GM23338 (cell line): ENCODE results near the gene GPC2. TPM values are rescaled to one million over a fixed set of nuclear protein-coding genes. Genes with fewer than 3 reads are reported as not detected.

Experiments
- ATAC-seq: fragments of 200-7000 bp; cut with Tn5 transposase; 3 replicates; pipeline ENCODE4 v1.9.1; 2020
- DNase-seq: peaks from one replicate; pipeline ENCODE4 v3.0.0-alpha.2; 2015; ENCODE audit warnings: low spot score
- H2AFZ ChIP-seq: fragments of 200-600 bp; sonication (generic); 2 replicates; pipeline ENCODE4 v1.8.0; 2016; ENCODE audit warnings: antibody characterized with exemption, mild to moderate bottlenecking, moderate library complexity
- H3F3A ChIP-seq: fragments of 200-600 bp; sonication (generic); replicated peaks from 2 replicates; pipeline ENCODE4 v1.8.0; 2017; ENCODE audit warnings: antibody characterized with exemption, mixed run types, low read depth
- H3K27ac ChIP-seq: fragments of 200-600 bp; sonication (generic); 2 replicates; pipeline ENCODE4 v1.6.1; 2016; ENCODE audit warnings: low read depth
- H3K27me3 ChIP-seq: fragments of 200-600 bp; sonication (generic); 2 replicates; pipeline ENCODE4 v1.8.0; 2016; ENCODE audit warnings: mild to moderate bottlenecking, mixed run types, moderate library complexity; ENCODE audit not compliant: insufficient read depth
- H3K36me3 ChIP-seq: fragments of 200-600 bp; sonication (generic); 2 replicates; pipeline ENCODE4 v1.8.0; 2016; ENCODE audit warnings: mild to moderate bottlenecking; ENCODE audit not compliant: insufficient read depth
- H3K4me1 ChIP-seq: fragments of 200-600 bp; sonication (generic); 2 replicates; pipeline ENCODE4 v1.8.0; 2016; ENCODE audit warnings: mild to moderate bottlenecking, moderate library complexity; ENCODE audit not compliant: insufficient read depth
- H3K4me2 ChIP-seq: fragments of 200-600 bp; sonication (generic); 2 replicates; pipeline ENCODE4 v1.7.1; 2017; ENCODE audit warnings: mixed run types
- H3K4me3 ChIP-seq: fragments of 200-600 bp; sonication (generic); 2 replicates; pipeline ENCODE4 v1.6.1; 2016; ENCODE audit warnings: mixed run types
- H3K79me2 ChIP-seq: fragments of 200-600 bp; sonication (generic); replicated peaks from 2 replicates; pipeline ENCODE4 v1.8.0; 2017; ENCODE audit warnings: mild to moderate bottlenecking; ENCODE audit not compliant: insufficient read depth
- H3K9me2 ChIP-seq: fragments of 200-600 bp; sonication (generic); 2 replicates; pipeline ENCODE4 v1.8.0; 2017; ENCODE audit not compliant: insufficient read depth
- H4K20me1 ChIP-seq: fragments of 200-600 bp; sonication (generic); replicated peaks from 2 replicates; pipeline ENCODE4 v1.8.0; 2017; ENCODE audit warnings: mild to moderate bottlenecking; ENCODE audit not compliant: insufficient read depth
- H3K27ac Mint-ChIP-seq: 2 replicates; pipeline ENCODE4 v1.8.0; 2020; ENCODE audit warnings: inconsistent platforms, mild to moderate bottlenecking, moderate library complexity, mixed read lengths
- H3K27me3 Mint-ChIP-seq: 3 replicates; pipeline ENCODE4 v1.8.0; 2022; ENCODE audit warnings: low read depth, mild to moderate bottlenecking, moderate library complexity, mixed read lengths, inconsistent platforms; ENCODE audit not compliant: insufficient read depth, poor library complexity
- H3K36me3 Mint-ChIP-seq: 3 replicates; pipeline ENCODE4 v1.8.0; 2021; ENCODE audit warnings: low read depth, mild to moderate bottlenecking, inconsistent platforms, moderate library complexity, mixed read lengths
- H3K4me1 Mint-ChIP-seq: 3 replicates; pipeline ENCODE4 v1.8.0; 2020; ENCODE audit warnings: mild to moderate bottlenecking, inconsistent platforms, mixed read lengths
- H3K4me3 Mint-ChIP-seq: 3 replicates; pipeline ENCODE4 v1.8.0; 2021; ENCODE audit warnings: moderate library complexity, mild to moderate bottlenecking, inconsistent platforms, mixed read lengths
- H3K9me3 Mint-ChIP-seq: 3 replicates; pipeline ENCODE4 v1.8.0; 2020; ENCODE audit warnings: moderate library complexity, mild to moderate bottlenecking, inconsistent platforms, mixed read lengths
- CREB1 ChIP-seq: fragments of 250-450 bp; sonication (Bioruptor Pico); IDR thresholded peaks from 2 replicates; pipeline ENCODE4 v1.5.0; 2020; ENCODE audit warnings: low read depth, mild to moderate bottlenecking, moderate library complexity
- EZH2 ChIP-seq: fragments of 200-600 bp; sonication (generic); IDR thresholded peaks from one replicate; pipeline ENCODE4 v1.8.0; 2017; ENCODE audit warnings: antibody characterized with exemption, mild to moderate bottlenecking, low read depth; ENCODE audit not compliant: unreplicated experiment
- POLR2AphosphoS5 ChIP-seq: IDR thresholded peaks from 2 replicates; pipeline ENCODE4 v1.6.1; 2016; ENCODE audit warnings: antibody characterized with exemption, low read depth
- ZNF114 ChIP-seq: fragments of 250-450 bp; sonication (Bioruptor Pico); IDR thresholded peaks from 2 replicates; pipeline ENCODE4 v1.5.0; 2020; ENCODE audit warnings: mild to moderate bottlenecking, moderate library complexity
- polyA plus RNA-seq: library from polyadenylated mRNA; unstranded; fragments of >200 nt; fragmentation: Nextera tagmentation; extraction: Ambion mirVana; gene quantifications from 2 replicates; pipeline ENCODE4 v1.2.1, GENCODE V29; 2016
- total RNA-seq: library from RNA; depleted of rRNA; stranded (reverse); fragments of >200 nt; shearing (Covaris generic); gene quantifications from 2 replicates; pipeline ENCODE4 v1.2.3, GENCODE V29; 2014
- TF ChIP-seq, protein P1 (sequence below), 2 experiments: fragments of 200-600 bp in 1 of 2; sonication (generic) in 1 of 2; conservative IDR thresholded peaks; 2 replicates each; pipeline versions ENCODE4 v1.5.1 to v1.6.1; 2016 to 2017; ENCODE audit warnings: antibody characterized with exemption in 2 of 2, low read depth in 2 of 2, mild to moderate bottlenecking in 2 of 2, moderate library complexity in 1 of 2

Gene GPC2
- total and polyA plus RNA-seq, 2 experiments from 2014 or later = 10.7 to 48.8 TPM

DNA sequence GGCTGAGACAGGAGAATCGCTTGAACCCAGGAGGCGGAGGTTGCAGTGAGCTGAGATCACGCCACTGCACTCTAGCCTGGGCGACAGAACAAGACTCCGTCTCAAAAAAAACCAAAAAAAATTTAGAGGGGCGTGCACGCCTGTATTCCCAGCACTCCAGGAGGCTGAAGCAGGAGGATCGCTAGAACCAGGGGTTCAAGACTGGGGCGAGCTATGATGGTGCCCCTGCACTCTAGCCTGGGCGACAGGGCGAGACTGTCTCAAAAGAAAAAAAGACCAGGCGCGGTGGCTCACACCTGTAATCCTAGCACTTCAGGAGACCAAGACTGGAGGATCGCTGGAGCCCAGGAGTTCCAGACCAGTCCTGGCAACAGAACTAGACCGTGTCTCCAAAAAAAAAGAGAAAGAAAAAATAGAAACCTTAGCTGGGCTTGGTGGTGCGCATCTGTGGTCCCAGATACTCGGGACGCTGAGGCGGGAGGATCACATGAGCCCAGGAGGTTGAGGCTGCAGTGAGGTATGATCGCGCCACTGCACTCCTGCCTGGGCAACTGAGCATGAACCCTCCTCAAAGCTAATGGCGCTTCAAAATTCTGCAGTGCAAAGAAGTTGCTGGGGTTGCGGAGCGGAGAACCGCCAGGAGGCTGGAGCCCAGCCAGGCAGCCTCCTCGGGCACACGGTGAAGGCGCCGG lies 50.8 kb downstream of the GPC2 start:
- Mint-ChIP-seq H3K4me1 (peaks cover 6% of the 10 kb centered on the region; the same call in 2 of the 3 replicates), H3K9me3 (no peaks in the 10 kb centered on the region), H3K4me3 (peak overlapping the region; percentile 99), H3K27ac (peak overlapping the region; percentile 99), H3K27me3 (peaks cover 25% of the 10 kb centered on the region), H3K36me3 (peaks cover 9% of the 10 kb centered on the region; the same call in 1 of the 3 replicates)
- DNase-seq (no peak), ATAC-seq (no peak)
- peak overlapping the region; percentile 94 for H2AFZ ChIP-seq
- peak overlapping the region; percentile 96 for H3K4me2 ChIP-seq
- H3K27me3 ChIP-seq = peaks cover 21% of the 10 kb centered on the region
- H3K79me2 ChIP-seq = peaks cover 5% of the 10 kb centered on the region
- no peaks in the 10 kb centered on the region for H3K36me3 ChIP-seq
- TF ChIP-seq ZNF114 = 0 out of 2 replicates have a peak, but pooled peaks have one; percentile 26
- TF ChIP-seq EZH2 = no peak
- no peaks in the 10 kb centered on the region; the same call in 1 of the 2 replicates for H4K20me1 ChIP-seq
- peak overlapping the region; percentile 100 for H3K27ac ChIP-seq
- H3K4me3 ChIP-seq = peak overlapping the region; percentile 99
- no peaks in the 10 kb centered on the region for H3K9me2 ChIP-seq
- H3K4me1 ChIP-seq = no peaks in the 10 kb centered on the region; the same call in 1 of the 2 replicates
- H3F3A ChIP-seq = peaks cover 23% of the 10 kb centered on the region

DNA sequence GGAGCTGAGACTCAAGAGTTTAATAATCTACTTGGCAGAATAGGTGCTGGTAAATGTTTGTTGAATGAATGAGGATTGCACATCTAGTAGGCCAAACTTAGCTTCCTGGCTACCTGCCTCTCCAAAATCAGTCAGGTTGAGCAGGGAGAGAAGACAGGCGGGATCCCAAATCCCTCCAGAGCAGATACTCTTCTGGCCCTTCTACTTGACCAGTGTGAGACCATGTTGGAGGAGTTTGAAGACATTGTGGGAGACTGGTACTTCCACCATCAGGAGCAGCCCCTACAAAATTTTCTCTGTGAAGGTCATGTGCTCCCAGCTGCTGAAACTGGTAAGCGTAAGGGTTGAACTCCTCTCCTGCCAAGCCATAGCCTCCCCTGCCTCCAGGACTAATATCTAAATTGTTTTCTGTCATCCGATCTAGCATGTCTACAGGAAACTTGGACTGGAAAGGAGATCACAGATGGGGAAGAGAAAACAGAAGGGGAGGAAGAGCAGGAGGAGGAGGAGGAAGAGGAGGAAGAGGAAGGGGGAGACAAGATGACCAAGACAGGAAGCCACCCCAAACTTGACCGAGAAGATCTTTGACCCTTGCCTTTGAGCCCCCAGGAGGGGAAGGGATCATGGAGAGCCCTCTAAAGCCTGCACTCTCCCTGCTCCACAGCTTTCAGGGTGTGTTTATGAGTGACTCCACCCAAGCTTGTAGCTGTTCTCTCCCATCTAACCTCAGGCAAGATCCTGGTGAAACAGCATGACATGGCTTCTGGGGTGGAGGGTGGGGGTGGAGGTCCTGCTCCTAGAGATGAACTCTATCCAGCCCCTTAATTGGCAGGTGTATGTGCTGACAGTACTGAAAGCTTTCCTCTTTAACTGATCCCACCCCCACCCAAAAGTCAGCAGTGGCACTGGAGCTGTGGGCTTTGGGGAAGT lies 52.6 kb downstream of the GPC2 start:
- Histone ChIP-seq H3F3A (peaks cover 30% of the 10 kb centered on the region), H3K4me1 (peaks cover 8% of the 10 kb centered on the region), H3K4me2 (no peak overlapping the region), H3K36me3 (no peaks in the 10 kb centered on the region), H3K4me3 (no peak overlapping the region), H3K9me2 (no peaks in the 10 kb centered on the region), H3K27ac (no peak overlapping the region), H4K20me1 (no peaks in the 10 kb centered on the region; the same call in 1 of the 2 replicates), H3K79me2 (peaks cover 5% of the 10 kb centered on the region), H2AFZ (no peak overlapping the region), H3K27me3 (peaks cover 21% of the 10 kb centered on the region)
- H3K4me1 Mint-ChIP-seq = peaks cover 12% of the 10 kb centered on the region; the same call in 2 of the 3 replicates
- TF ChIP-seq POLR2AphosphoS5 (0 out of 2 replicates have a peak, but pooled peaks have one; percentile 22), CREB1 (CRISPR knock-in tag) (no peak)
- TF ChIP-seq, protein P1, sequence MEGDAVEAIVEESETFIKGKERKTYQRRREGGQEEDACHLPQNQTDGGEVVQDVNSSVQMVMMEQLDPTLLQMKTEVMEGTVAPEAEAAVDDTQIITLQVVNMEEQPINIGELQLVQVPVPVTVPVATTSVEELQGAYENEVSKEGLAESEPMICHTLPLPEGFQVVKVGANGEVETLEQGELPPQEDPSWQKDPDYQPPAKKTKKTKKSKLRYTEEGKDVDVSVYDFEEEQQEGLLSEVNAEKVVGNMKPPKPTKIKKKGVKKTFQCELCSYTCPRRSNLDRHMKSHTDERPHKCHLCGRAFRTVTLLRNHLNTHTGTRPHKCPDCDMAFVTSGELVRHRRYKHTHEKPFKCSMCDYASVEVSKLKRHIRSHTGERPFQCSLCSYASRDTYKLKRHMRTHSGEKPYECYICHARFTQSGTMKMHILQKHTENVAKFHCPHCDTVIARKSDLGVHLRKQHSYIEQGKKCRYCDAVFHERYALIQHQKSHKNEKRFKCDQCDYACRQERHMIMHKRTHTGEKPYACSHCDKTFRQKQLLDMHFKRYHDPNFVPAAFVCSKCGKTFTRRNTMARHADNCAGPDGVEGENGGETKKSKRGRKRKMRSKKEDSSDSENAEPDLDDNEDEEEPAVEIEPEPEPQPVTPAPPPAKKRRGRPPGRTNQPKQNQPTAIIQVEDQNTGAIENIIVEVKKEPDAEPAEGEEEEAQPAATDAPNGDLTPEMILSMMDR (conservative IDR thresholded peaks at IDR 0.05; ENCODE audit: low read depth in 2 of 2) = no peak
- peaks cover 28% of the 10 kb centered on the region for H3K27me3 Mint-ChIP-seq
- no peak for ATAC-seq
- no peak for DNase-seq
- H3K4me3 Mint-ChIP-seq = peak overlapping the region; percentile 28; the same call in 2 of the 3 replicates
- no peak overlapping the region for H3K27ac Mint-ChIP-seq
- no peaks in the 10 kb centered on the region for H3K9me3 Mint-ChIP-seq
- H3K36me3 Mint-ChIP-seq = peaks cover 9% of the 10 kb centered on the region; the same call in 1 of the 3 replicates
